BE2C (cell line): ENCODE results near the gene JPH4.

Experiments used
- DNase-seq: peaks from one replicate; pipeline ENCODE4 v3.0.0-alpha.2; 2020
- H3K27me3 ChIP-seq: fragments of 250-450 bp; sonication (Bioruptor Pico); 2 replicates; pipeline ENCODE4 v1.5.1; 2020; ENCODE audit warnings: mild to moderate bottlenecking
- H3K36me3 ChIP-seq: fragments of 250-450 bp; sonication (Bioruptor Pico); 2 replicates; pipeline ENCODE4 v1.5.1; 2020; ENCODE audit warnings: mild to moderate bottlenecking
- H3K4me1 ChIP-seq: fragments of 250-450 bp; sonication (Bioruptor Pico); 2 replicates; pipeline ENCODE4 v1.5.1; 2020
- H3K4me3 ChIP-seq: 2 replicates; pipeline ENCODE4 v1.5.1; 2011; ENCODE audit warnings: low read depth, low read length
- H3K9me3 ChIP-seq: fragments of 250-450 bp; sonication (Bioruptor Pico); 2 replicates; pipeline ENCODE4 v1.5.1; 2020
- TF ChIP-seq, protein P1 (sequence below): IDR thresholded peaks from 2 replicates; pipeline ENCODE4 v1.5.1; 2012; ENCODE audit warnings: mild to moderate bottlenecking, low read depth, low read length

JPH4 gene

DNA sequence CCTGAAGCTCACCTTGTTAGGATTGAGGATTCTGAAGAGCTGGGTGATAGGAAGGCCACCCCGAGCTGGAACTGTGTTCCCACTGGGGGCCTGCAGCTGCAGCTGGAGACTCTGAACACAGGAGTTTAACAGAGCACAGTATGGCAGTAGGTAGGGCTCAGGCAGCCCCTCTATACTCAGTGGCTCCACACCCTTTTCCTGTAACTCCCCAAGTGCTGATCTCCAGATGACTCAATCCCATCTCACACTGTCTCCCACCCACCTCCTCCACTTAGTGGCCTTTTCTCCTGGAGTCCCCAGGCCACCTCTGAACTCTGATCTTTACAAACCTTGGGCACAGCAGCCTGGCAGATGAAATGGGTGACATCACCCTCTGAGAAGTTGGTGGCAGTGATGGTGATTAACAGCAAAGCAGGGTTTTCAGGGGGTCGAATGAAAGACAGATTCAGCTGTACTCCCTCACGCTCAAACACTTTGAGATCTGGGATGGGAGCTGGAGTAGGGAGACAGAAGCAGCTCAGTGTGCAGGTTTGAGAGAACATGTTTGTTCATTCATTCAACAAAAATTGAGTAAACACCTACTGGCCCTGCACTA lies 18.6 kb downstream of the JPH4 start:
- Histone ChIP-seq H3K4me1 (no peaks in the 10 kb centered on the region; the same call in 1 of the 2 replicates), H3K4me3 (no peak overlapping the region), H3K36me3 (peaks cover 12% of the 10 kb centered on the region), H3K27me3 (no peaks in the 10 kb centered on the region), H3K9me3 (no peaks in the 10 kb centered on the region)
- TF ChIP-seq, protein P1, sequence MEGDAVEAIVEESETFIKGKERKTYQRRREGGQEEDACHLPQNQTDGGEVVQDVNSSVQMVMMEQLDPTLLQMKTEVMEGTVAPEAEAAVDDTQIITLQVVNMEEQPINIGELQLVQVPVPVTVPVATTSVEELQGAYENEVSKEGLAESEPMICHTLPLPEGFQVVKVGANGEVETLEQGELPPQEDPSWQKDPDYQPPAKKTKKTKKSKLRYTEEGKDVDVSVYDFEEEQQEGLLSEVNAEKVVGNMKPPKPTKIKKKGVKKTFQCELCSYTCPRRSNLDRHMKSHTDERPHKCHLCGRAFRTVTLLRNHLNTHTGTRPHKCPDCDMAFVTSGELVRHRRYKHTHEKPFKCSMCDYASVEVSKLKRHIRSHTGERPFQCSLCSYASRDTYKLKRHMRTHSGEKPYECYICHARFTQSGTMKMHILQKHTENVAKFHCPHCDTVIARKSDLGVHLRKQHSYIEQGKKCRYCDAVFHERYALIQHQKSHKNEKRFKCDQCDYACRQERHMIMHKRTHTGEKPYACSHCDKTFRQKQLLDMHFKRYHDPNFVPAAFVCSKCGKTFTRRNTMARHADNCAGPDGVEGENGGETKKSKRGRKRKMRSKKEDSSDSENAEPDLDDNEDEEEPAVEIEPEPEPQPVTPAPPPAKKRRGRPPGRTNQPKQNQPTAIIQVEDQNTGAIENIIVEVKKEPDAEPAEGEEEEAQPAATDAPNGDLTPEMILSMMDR: no peak
- no peak for DNase-seq

DNA sequence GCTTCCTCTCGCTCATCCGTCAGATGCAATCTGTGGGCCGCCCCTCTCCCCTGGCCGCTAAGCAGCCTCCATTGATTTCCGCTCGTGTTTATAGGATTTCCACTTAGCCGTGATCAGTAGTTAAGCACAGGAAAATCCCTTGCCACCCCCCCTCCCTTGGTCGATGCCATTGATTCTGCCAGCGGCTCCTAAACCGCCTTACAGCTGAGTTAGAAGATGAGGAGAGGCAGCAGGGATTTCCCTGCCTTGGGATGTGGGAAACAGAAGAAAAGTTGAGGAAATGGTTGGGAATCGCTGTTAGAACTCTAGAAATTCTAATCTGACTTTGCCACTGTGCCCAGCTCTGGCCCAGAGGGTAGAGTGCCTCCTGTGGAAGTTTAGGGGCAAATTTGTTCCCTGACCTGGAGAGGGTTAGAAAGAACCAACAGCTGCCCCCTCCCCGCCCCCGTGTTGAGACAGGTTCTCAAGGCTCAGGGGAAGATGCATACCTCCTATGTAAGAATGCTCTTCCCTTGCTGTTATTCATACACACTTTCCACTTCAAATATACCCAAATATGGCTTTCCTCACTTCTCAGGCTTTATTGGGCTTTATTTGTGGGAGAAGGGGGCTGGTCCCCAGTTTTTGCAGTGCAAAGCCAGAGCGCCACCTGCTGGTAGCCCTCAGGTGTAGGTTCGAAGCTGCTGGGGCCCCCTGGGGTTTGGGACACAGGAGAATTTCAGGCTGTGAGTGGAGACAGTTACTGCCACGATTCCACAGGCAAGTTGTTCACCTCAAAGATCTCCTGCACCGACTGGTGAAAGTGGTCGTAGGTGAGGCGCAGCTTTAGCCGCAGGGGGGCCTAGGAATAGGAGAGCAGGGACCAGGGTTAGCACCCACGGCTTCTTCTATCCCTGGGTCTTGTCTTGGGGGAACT lies 19.3 kb downstream of the JPH4 start:
- peak; percentile 76 for DNase-seq
- Histone ChIP-seq H3K36me3 (peaks cover 12% of the 10 kb centered on the region), H3K27me3 (no peaks in the 10 kb centered on the region), H3K4me1 (no peaks in the 10 kb centered on the region; the same call in 1 of the 2 replicates), H3K4me3 (no peak overlapping the region), H3K9me3 (no peaks in the 10 kb centered on the region)
- TF ChIP-seq, protein P1: peak; percentile 99

DNA sequence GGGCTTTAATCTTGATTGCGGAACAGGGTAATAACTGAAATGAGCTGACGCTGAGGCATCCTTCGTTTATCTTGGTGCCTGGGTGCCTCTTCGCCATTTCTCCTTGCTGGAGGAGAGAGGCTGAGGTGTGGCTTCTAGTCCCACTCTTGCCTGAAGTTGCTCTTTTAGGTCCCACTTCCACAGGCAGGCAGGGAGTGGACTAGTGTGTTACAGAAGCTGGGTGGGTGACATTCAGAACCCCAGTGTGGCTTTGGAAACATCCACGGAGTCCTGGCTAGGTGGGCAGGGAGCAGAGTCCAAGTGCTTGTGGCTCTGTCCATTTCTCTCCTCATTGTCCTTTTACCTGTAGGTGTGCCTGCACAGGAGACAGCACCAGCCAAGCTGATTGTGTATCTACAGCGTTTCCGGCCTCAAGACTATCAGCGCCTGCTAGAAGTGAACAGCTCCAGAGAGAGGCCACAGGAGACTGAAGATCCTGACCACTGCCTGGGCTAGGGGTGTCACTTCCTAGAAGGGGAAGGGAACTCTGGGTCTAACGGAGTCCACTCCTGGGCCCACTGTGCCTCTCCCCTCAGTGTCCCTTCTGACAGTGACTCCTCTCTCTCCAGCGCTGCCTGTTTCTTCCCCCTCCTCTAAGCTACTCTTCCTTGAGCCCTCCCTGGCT lies 20.1 kb downstream of the JPH4 start:
- TF ChIP-seq, protein P1: no peak

DNA sequence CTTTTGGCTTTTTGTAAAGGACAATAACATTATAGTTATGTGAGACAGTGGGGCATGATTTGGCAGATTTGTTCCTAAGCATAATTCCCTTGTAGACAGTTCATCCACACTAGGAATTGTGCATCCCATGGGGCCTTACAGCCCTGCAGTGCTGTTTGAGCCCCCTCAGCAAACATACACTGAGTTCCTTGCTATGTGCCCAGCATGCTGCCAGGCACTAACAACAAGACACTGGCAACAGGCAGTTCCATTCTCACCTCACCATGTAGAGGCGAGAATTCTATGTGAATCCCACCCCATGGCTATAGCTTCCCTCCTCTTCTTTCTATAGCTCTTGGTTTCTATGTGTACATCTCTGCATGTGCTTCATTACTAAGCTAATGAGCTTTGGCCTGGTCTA lies 20.6 kb downstream of the JPH4 start:
- Histone ChIP-seq H3K36me3 (peaks cover 12% of the 10 kb centered on the region), H3K4me1 (no peaks in the 10 kb centered on the region; the same call in 1 of the 2 replicates), H3K4me3 (no peak overlapping the region), H3K27me3 (no peaks in the 10 kb centered on the region), H3K9me3 (no peaks in the 10 kb centered on the region)
- no peak for DNase-seq
- TF ChIP-seq, protein P1: no peak

More for the DNA sequence above, 20.1 kb downstream of the JPH4 start:
- peaks cover 12% of the 10 kb centered on the region for H3K36me3 ChIP-seq
- H3K4me3 ChIP-seq: no peak overlapping the region
- H3K9me3 ChIP-seq: no peaks in the 10 kb centered on the region
- H3K27me3 ChIP-seq: no peaks in the 10 kb centered on the region
- H3K4me1 ChIP-seq: no peaks in the 10 kb centered on the region; the same call in 1 of the 2 replicates
- no peak for DNase-seq

DNA sequence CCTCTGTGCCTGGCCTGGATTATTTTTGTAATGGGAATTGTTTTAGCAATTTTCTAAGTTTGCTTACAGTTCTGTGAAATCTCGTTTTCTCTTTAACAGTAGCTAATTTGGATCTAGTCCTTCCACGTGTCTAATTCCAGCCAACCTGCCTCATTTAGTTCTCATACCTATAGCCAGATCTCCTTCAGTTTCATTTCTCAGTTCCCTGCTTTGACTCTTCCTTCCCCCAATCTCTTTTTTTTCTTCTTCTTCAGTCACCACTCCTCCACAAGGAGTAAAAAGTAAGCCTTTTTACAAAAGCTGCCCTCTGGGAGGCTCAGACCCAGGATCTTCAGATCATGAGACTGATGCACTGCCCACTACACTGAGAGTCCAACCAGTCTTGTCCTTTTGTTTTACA lies 21.1 kb downstream of the JPH4 start:
- Histone ChIP-seq H3K27me3 (no peaks in the 10 kb centered on the region), H3K4me1 (no peaks in the 10 kb centered on the region; the same call in 1 of the 2 replicates), H3K9me3 (no peaks in the 10 kb centered on the region), H3K36me3 (peaks cover 12% of the 10 kb centered on the region), H3K4me3 (no peak overlapping the region)
- no peak for DNase-seq
- TF ChIP-seq, protein P1: no peak
